Spleen (tissue), 11 donors: Measurements from ENCODE around the gene TRUB2. TPM values are rescaled to one million over a fixed set of nuclear protein-coding genes. Genes with fewer than 3 reads are reported as not detected.

ENCODE experiments used
- DNase-seq: peaks from one replicate; pipeline ENCODE4 v3.0.0-alpha.2; 2020
- H3K27ac ChIP-seq, 8 donors: fragments of 200-600 bp; sonication (generic) in 7 of 8; 1 replicate in 4 of 8; 2 replicates in 4 of 8; pipeline versions ENCODE4 v1.5.0 to v1.8.0; 2016 to 2021; ENCODE audit warnings: inconsistent platforms in 4 of 8, mild to moderate bottlenecking in 4 of 8, moderate library complexity in 1 of 8
- H3K27me3 ChIP-seq, 7 donors: fragments of 200-600 bp; sonication (generic) in 6 of 7; replicated peaks in 1 of 7; 1 replicate in 4 of 7; 2 replicates in 3 of 7; pipeline versions ENCODE4 v1.5.0 to v1.8.0; 2016 to 2021; ENCODE audit warnings: inconsistent platforms in 3 of 7, mild to moderate bottlenecking in 1 of 7
- H3K36me3 ChIP-seq, 6 donors: fragments of 200-600 bp; sonication (generic) in 5 of 6; 1 replicate in 4 of 6; 2 replicates in 2 of 6; pipeline versions ENCODE4 v1.5.0 to v1.8.0; 2016 to 2021; ENCODE audit warnings: inconsistent platforms in 2 of 6
- H3K4me1 ChIP-seq, 6 donors: fragments of 200-600 bp; sonication (generic) in 5 of 6; 1 replicate in 3 of 6; 2 replicates in 3 of 6; pipeline versions ENCODE4 v1.5.0 to v1.8.0; 2016 to 2021; ENCODE audit warnings: inconsistent platforms in 3 of 6
- H3K4me3 ChIP-seq, 8 donors: fragments of 200-600 bp; sonication (generic) in 7 of 8; 1 replicate in 4 of 8; 2 replicates in 4 of 8; pipeline versions ENCODE4 v1.5.0 to v1.8.0; 2016 to 2021; ENCODE audit warnings: inconsistent platforms in 4 of 8, mild to moderate bottlenecking in 4 of 8, moderate library complexity in 2 of 8
- H3K9me3 ChIP-seq, 8 donors: fragments of 200-600 bp; sonication (generic) in 7 of 8; 1 replicate in 4 of 8; 2 replicates in 4 of 8; pipeline versions ENCODE4 v1.5.0 to v1.8.0; 2016 to 2021; ENCODE audit warnings: inconsistent platforms in 4 of 8
- POLR2A ChIP-seq, 3 donors: fragments of 450-650 bp; IDR thresholded peaks; one replicate each; pipeline ENCODE4 v1.5.1; 2017; ENCODE audit warnings: antibody characterized with exemption in 3 of 3, mild to moderate bottlenecking in 1 of 3
- POLR2AphosphoS5 ChIP-seq, 3 donors: sonication (generic); formaldehyde crosslinking; IDR thresholded peaks; one replicate each; pipeline ENCODE4 v1.5.1; 2017; ENCODE audit warnings: antibody characterized with exemption in 3 of 3
- WGBS, 5 donors: extraction: QIAGEN DNeasy Blood & Tissue Kit in 3 of 5; methylation state at CpG; one replicate each; pipeline versions ENCODE4 v1.1.5 to v1.1.7; 2013 to 2018; 5-methylcytosine and 5-hydroxymethylcytosine counted together
- intact Hi-C: fragments of 100-400 bp; cut with DNase I; formaldehyde crosslinking; loops from one replicate; pipeline ENCODE4 v1.15.0; 2023; ENCODE audit warnings: low total_unique reads
- polyA plus RNA-seq, 3 donors: library from polyadenylated mRNA; stranded (reverse); fragments of 200-250 nt; gene quantifications; one replicate each; pipeline ENCODE4 v1.2.1, GENCODE V29; 2013
- total RNA-seq, 7 donors: library from RNA; depleted of rRNA in 3 of 7; stranded (reverse); fragments of >200 nt in 3 of 7; fragmentation: NEBNext Ultra II Directional in 4 of 7; extraction: Animal tissue kit (Norgen Biotek cat#: 25700) in 4 of 7; gene quantifications; one replicate each; pipeline versions ENCODE4 v1.1.0 to v1.2.1, GENCODE V29; 2016 to 2021
- TF ChIP-seq, protein P1 (sequence below), 11 experiments: fragments of 200-600 bp in 7 of 11; fragments of 450-650 bp in 4 of 11; sonication (generic) in 4 of 11; IDR thresholded peaks in 8 of 11; conservative IDR thresholded peaks in 3 of 11; 1 replicate in 7 of 11; 2 replicates in 4 of 11; pipeline versions ENCODE4 v1.4.0 to v1.8.0; 2016 to 2021; ENCODE audit warnings: antibody characterized with exemption in 11 of 11, inconsistent platforms in 4 of 11, mild to moderate bottlenecking in 1 of 11
- donor health status: healthy with polysubstance abuse.
- donor health status: DM: no; HTN: no; CAD: no; lungs with moderate emphysema.
- donor health status: DM: no; HTN: no; CAD: no.
- donor health status: Bipolar disorder and iron deficiency.
- donor health status: healthy.
- donor health status: DM: no; HTN: no; CAD: no.
- donor health status: DM: yes; HTN: yes; CAD: no.

Gene TRUB2
- total and polyA plus RNA-seq, 10 donors: 9.0 to 19.2 (median 15.2) TPM

GRCh38 chr9:128304971-128305288 is 17.3 kb downstream of the TRUB2 start:
- 77 to 86% (median 85%) methylated on average over 5 of the region's 5 CpGs for WGBS, 5 donors
- Histone ChIP-seq H3K27ac (no peak overlapping the region), H3K27me3 (no peaks in the 10 kb centered on the region), H3K9me3 (no peaks in the 10 kb centered on the region), H3K4me3 (no peak overlapping the region), H3K4me1 (peaks cover 0 to 1% (median 0%) of the 10 kb centered on the region in 6 donors), H3K36me3 (peaks cover 0 to 41% (median 18%) of the 10 kb centered on the region in 6 donors)
- intact Hi-C loops: no loop called here
- no peak for DNase-seq
- TF ChIP-seq POLR2A (IDR thresholded peaks at IDR 0.05): no peak

DNA sequence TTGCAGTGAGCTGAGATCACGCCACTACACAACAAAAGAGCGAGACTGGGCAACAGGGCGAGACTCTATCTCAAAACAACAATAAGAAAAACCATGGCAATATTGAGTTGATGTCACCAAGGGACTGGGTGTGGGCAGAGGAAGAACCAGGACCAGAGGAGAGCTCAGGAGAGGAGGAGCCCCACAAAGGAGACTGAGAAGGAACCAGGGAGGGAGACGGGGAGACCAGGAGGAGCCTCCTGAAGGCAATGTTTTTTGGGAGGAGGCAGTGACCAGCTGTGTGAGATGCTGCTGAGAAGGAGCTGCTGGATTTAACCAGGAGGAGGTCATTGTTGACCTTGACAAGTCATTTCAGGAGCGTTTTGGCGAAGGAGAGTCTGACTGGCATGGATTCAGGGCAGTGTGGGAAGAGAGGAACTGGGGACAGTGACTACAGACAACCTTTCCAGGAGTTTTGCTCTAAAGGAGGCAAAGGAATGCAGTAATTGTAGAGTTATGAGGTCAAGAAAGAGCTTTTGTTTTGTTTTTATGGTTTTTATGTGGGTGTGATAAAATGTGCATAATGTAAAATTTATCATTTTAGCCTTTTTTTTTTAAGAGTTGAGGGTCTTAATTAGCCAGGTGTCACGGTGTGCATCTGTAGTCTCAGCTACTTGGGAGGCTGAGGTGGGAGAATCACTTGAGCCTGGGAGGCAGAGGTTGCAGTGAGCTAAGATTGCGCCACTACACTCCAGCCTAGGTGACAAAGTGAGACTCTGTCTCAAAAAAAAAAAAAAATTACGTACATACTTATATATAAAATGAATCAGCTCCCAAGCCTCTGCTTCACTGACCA is 17.9 kb downstream of the TRUB2 start:
- Histone ChIP-seq H3K4me3 (no peak overlapping the region), H3K27ac (no peak overlapping the region), H3K9me3 (no peaks in the 10 kb centered on the region), H3K4me1 (no peaks in the 10 kb centered on the region), H3K36me3 (peaks cover 0 to 35% (median 12%) of the 10 kb centered on the region in 6 donors), H3K27me3 (no peaks in the 10 kb centered on the region)
- DNase-seq: no peak
- 85 to 90% (median 88%) methylated on average over 9 of the region's 9 CpGs for WGBS, 5 donors
- intact Hi-C loops: no loop called here
- no peak for TF ChIP-seq POLR2AphosphoS5 (IDR thresholded peaks at IDR 0.05)
- no peak for TF ChIP-seq POLR2A (IDR thresholded peaks at IDR 0.05)
- TF ChIP-seq, protein P1, sequence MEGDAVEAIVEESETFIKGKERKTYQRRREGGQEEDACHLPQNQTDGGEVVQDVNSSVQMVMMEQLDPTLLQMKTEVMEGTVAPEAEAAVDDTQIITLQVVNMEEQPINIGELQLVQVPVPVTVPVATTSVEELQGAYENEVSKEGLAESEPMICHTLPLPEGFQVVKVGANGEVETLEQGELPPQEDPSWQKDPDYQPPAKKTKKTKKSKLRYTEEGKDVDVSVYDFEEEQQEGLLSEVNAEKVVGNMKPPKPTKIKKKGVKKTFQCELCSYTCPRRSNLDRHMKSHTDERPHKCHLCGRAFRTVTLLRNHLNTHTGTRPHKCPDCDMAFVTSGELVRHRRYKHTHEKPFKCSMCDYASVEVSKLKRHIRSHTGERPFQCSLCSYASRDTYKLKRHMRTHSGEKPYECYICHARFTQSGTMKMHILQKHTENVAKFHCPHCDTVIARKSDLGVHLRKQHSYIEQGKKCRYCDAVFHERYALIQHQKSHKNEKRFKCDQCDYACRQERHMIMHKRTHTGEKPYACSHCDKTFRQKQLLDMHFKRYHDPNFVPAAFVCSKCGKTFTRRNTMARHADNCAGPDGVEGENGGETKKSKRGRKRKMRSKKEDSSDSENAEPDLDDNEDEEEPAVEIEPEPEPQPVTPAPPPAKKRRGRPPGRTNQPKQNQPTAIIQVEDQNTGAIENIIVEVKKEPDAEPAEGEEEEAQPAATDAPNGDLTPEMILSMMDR (IDR thresholded peaks at IDR 0.05 in 8 of 11, conservative IDR thresholded peaks at IDR 0.05 in 3 of 11): no peak

GRCh38 chr9:128298535-128299482 is 23.4 kb downstream of the TRUB2 start:
- no peak overlapping the region for H3K4me3 ChIP-seq

GRCh38 chr9:128297221-128297773 is 24.9 kb downstream of the TRUB2 start:
- intact Hi-C loops: no loop called here
- DNase-seq: no peak
- TF ChIP-seq, protein P1 (IDR thresholded peaks at IDR 0.05 in 8 of 11, conservative IDR thresholded peaks at IDR 0.05 in 3 of 11): no peak
- no peak for TF ChIP-seq POLR2AphosphoS5 (IDR thresholded peaks at IDR 0.05)
- TF ChIP-seq POLR2A (IDR thresholded peaks at IDR 0.05): no peak
- WGBS, 5 donors: 73 to 84% (median 78%) methylated on average over 2 of the region's 2 CpGs
- Histone ChIP-seq H3K9me3 (no peaks in the 10 kb centered on the region), H3K4me3 (no peak overlapping the region), H3K27me3 (no peaks in the 10 kb centered on the region), H3K36me3 (no peaks in the 10 kb centered on the region), H3K27ac (no peak overlapping the region), H3K4me1 (peaks cover 0 to 5% (median 1%) of the 10 kb centered on the region in 6 donors)

More at GRCh38 chr9:128298535-128299482, 23.4 kb downstream of the TRUB2 start:
- TF ChIP-seq POLR2A (IDR thresholded peaks at IDR 0.05) (no peak), POLR2AphosphoS5 (IDR thresholded peaks at IDR 0.05) (no peak)
- TF ChIP-seq, protein P1 (IDR thresholded peaks at IDR 0.05 in 8 of 11, conservative IDR thresholded peaks at IDR 0.05 in 3 of 11): no peak
- H3K36me3 ChIP-seq: no peaks in the 10 kb centered on the region
- DNase-seq: no peak
- no peak overlapping the region for H3K27ac ChIP-seq
- 89 to 96% (median 93%) methylated on average over 20 of the region's 20 CpGs for WGBS, 5 donors
- H3K4me1 ChIP-seq: peaks cover 0 to 5% (median 1%) of the 10 kb centered on the region in 6 donors
- intact Hi-C loops: no loop called here
- no peaks in the 10 kb centered on the region for H3K9me3 ChIP-seq
- no peaks in the 10 kb centered on the region for H3K27me3 ChIP-seq
